HepG2 (cell line): ENCODE measurements around the gene RCBTB1. TPM values are rescaled to one million over a fixed set of nuclear protein-coding genes. Genes with fewer than 3 reads are reported as not detected.

Experiments
- ATAC-seq: fragments of 200-7000 bp; cut with Tn5 transposase; 3 replicates; pipeline ENCODE4 v1.9.1; 2020; ENCODE audit warnings: mild to moderate bottlenecking, moderate library complexity
- BruUV-seq: library from RNA; stranded (reverse); fragments of 400-500 nt; replicated peaks from 2 replicates; lab custom pipeline; 2021; lab: Mats Ljungman, UMichigan
- CTCF ChIA-PET: fragments of 300-600 bp; formaldehyde crosslinking; extraction: SDS; loops from one replicate; lab custom pipeline; 2021; ENCODE audit warnings: low total read pairs, inconsistent platforms, low intra/inter-chr PET ratio; lab: Yijun Ruan, JAX
- POLR2A ChIA-PET: fragments of 350-600 bp; sonication (Branson Sonifier 250); formaldehyde crosslinking; loops from one replicate; lab custom pipeline; 2020; ENCODE audit warnings: antibody characterized with exemption, inconsistent platforms; lab: Yijun Ruan, JAX
- DNase-seq: peaks from one replicate; pipeline ENCODE4 v3.0.0-alpha.2; 2015; ENCODE audit warnings: low spot score
- FAIRE-seq: peaks from 3 replicates; lab custom pipeline; 2011; peaks lifted over from hg19 to GRCh38; lab: Jason Lieb, UNC
- H2AFZ ChIP-seq: one replicate; pipeline ENCODE4 v1.6.1; 2011; ENCODE audit warnings: low read length, inconsistent platforms
- H3K27ac ChIP-seq: fragments of 300-600 bp; 3 replicates; pipeline ENCODE4 v1.8.0; 2011; ENCODE audit warnings: mixed run types, mild to moderate bottlenecking, mixed read lengths, low read length, inconsistent platforms; ENCODE audit not compliant: insufficient read depth; ENCODE audit errors: extremely low read length
- H3K27me3 ChIP-seq, 2 experiments: fragments of 200-600 bp in 1 of 2; 2 replicates in 1 of 2; 3 replicates in 1 of 2; pipeline versions ENCODE4 v1.6.0 to v1.8.0; 2011; ENCODE audit warnings: low read length in 2 of 2, mild to moderate bottlenecking in 2 of 2, moderate library complexity in 2 of 2, inconsistent platforms in 1 of 2; ENCODE audit not compliant: insufficient read depth in 2 of 2, control insufficient read depth in 1 of 2
- H3K36me3 ChIP-seq, 2 experiments: fragments of 200-600 bp in 1 of 2; replicated peaks in 1 of 2; 2 replicates in 1 of 2; 3 replicates in 1 of 2; pipeline versions ENCODE4 v1.5.1 to v1.8.0; 2011; ENCODE audit warnings: low read length in 2 of 2, inconsistent platforms in 1 of 2; ENCODE audit not compliant: insufficient read depth in 2 of 2, control insufficient read depth in 1 of 2
- H3K4me1 ChIP-seq: 2 replicates; pipeline ENCODE4 v1.5.1; 2012; ENCODE audit warnings: low read length, inconsistent platforms; ENCODE audit not compliant: insufficient read depth
- H3K4me2 ChIP-seq: 2 replicates; pipeline ENCODE4 v1.6.0; 2011; ENCODE audit warnings: low read depth, low read length, inconsistent platforms
- H3K4me3 ChIP-seq, 3 experiments: fragments of 200-600 bp in 1 of 3; sonication (generic), shearing (Covaris generic) in 1 of 3; replicated peaks in 1 of 3; 2 replicates each; pipeline ENCODE4 v1.5.1; 2011 to 2016; ENCODE audit warnings: low read length in 3 of 3, inconsistent platforms in 2 of 3, low read depth in 2 of 3, mild to moderate bottlenecking in 2 of 3, control low read depth in 1 of 3, mixed read lengths in 1 of 3; ENCODE audit not compliant: insufficient read depth in 1 of 3
- H3K79me2 ChIP-seq: one replicate; pipeline ENCODE4 v1.6.1; 2011; ENCODE audit warnings: low read length, inconsistent platforms; ENCODE audit not compliant: insufficient read depth
- H3K9ac ChIP-seq: 2 replicates; pipeline ENCODE4 v1.6.0; 2011; ENCODE audit warnings: mild to moderate bottlenecking, low read depth, low read length, inconsistent platforms; ENCODE audit not compliant: insufficient read depth
- H3K9me3 ChIP-seq: 2 replicates; pipeline ENCODE4 v1.5.1; 2012; ENCODE audit warnings: mild to moderate bottlenecking, low read length
- H4K20me1 ChIP-seq: 2 replicates; pipeline ENCODE4 v1.6.0; 2011; ENCODE audit warnings: inconsistent platforms, mild to moderate bottlenecking, low read length, moderate library complexity; ENCODE audit not compliant: insufficient read depth
- HMG20A ChIP-seq: IDR thresholded peaks from 2 replicates; pipeline ENCODE4 v1.6.1; 2016; ENCODE audit warnings: borderline replicate concordance
- KLF12 ChIP-seq: sonication (generic); formaldehyde crosslinking; IDR thresholded peaks from 2 replicates; pipeline ENCODE4 v1.4.0; 2020; ENCODE audit warnings: missing genetic modification reagents, borderline replicate concordance
- PCBP1 ChIP-seq: fragments of 200-400 bp; formaldehyde crosslinking; IDR thresholded peaks from 2 replicates; pipeline ENCODE4 v1.6.1; 2017; ENCODE audit warnings: mild to moderate bottlenecking, low read depth, low read length, borderline replicate concordance
- PHF20 ChIP-seq: sonication (generic); formaldehyde crosslinking; IDR thresholded peaks from 2 replicates; pipeline ENCODE4 v1.5.0; 2020; ENCODE audit warnings: mild to moderate bottlenecking, missing genetic modification reagents
- TRIM24 ChIP-seq: sonication (generic); formaldehyde crosslinking; IDR thresholded peaks from 2 replicates; pipeline ENCODE4 v1.8.0; 2022; ENCODE audit warnings: mild to moderate bottlenecking, missing genetic modification reagents
- WGBS: methylation state at CpG from one replicate; pipeline ENCODE4 v1.1.6; 2017; ENCODE audit warnings: low lambda C conversion rate; 5-methylcytosine and 5-hydroxymethylcytosine counted together
- in situ Hi-C: cut with HindIII; loops from 2 replicates; pipeline ENCODE4 v1.10.0; 2017; ENCODE audit warnings: low pct_unique_long_range_greater_than_20kb; ENCODE audit not compliant: extremely low pct_ligation_motif_present
- intact Hi-C: fragments of 100-400 bp; cut with micrococcal nuclease; formaldehyde crosslinking; loops from one replicate; pipeline ENCODE4 v1.10.0; 2022; ENCODE audit not compliant: unreplicated experiment
- polyA plus RNA-seq, 8 experiments: library from polyadenylated mRNA; depleted of rRNA in 3 of 8; stranded (reverse) in 7 of 8; unstranded in 1 of 8; fragments of >200 nt; fragmentation: Illumina TruSeq in 4 of 8; extraction: Trizol in 4 of 8; gene quantifications; 2 replicates each; pipeline versions ENCODE4 v1.2.1 to v1.2.3, GENCODE V29; 2011 to 2016; ENCODE audit warnings: low read depth in 4 of 8, missing spikeins in 1 of 8, mixed read lengths in 1 of 8; ENCODE audit not compliant: insufficient read depth in 1 of 8
- total RNA-seq, 5 experiments: library from RNA; depleted of rRNA; stranded (reverse); fragments of >200 nt; fragmentation: Illumina TruSeq; extraction: Trizol; gene quantifications; 2 replicates each; pipeline ENCODE4 v1.2.3, GENCODE V29; 2016; ENCODE audit warnings: low read depth in 1 of 5
- TF ChIP-seq, protein P1 (sequence below): IDR thresholded peaks from 2 replicates; pipeline ENCODE4 v1.4.0; 2020; ENCODE audit warnings: mild to moderate bottlenecking, missing genetic modification reagents
- TF ChIP-seq, protein P2 (sequence below): IDR thresholded peaks from 2 replicates; pipeline ENCODE4 v1.6.1; 2016
- TF ChIP-seq, protein P3 (sequence below): sonication (generic); formaldehyde crosslinking; IDR thresholded peaks from 2 replicates; pipeline ENCODE4 v1.5.0; 2020; ENCODE audit warnings: mild to moderate bottlenecking, missing genetic modification reagents
- TF ChIP-seq, protein P4 (sequence below): sonication (generic); formaldehyde crosslinking; IDR thresholded peaks from 2 replicates; pipeline ENCODE4 v1.5.1; 2020; ENCODE audit warnings: mild to moderate bottlenecking, missing genetic modification reagents, borderline replicate concordance
- TF ChIP-seq, protein P5 (sequence below): sonication (generic); formaldehyde crosslinking; IDR thresholded peaks from 2 replicates; pipeline ENCODE4 v1.5.0; 2020; ENCODE audit warnings: missing genetic modification reagents, mild to moderate bottlenecking, borderline replicate concordance
- TF ChIP-seq, protein P6 (sequence below): sonication (generic); formaldehyde crosslinking; IDR thresholded peaks from 2 replicates; pipeline ENCODE4 v1.8.0; 2022; ENCODE audit warnings: missing genetic modification reagents, low read depth, mild to moderate bottlenecking, borderline replicate concordance
- TF ChIP-seq, protein P7 (sequence below): sonication (generic); formaldehyde crosslinking; IDR thresholded peaks from 2 replicates; pipeline ENCODE4 v1.5.0; 2020; ENCODE audit warnings: missing genetic modification reagents

Gene RCBTB1
- total and polyA plus RNA-seq, 2 of the 13 experiments (the other 11 are each of a cell fraction or from before 2014, with no cell fraction given) = 13.4 to 21.6 TPM

DNA sequence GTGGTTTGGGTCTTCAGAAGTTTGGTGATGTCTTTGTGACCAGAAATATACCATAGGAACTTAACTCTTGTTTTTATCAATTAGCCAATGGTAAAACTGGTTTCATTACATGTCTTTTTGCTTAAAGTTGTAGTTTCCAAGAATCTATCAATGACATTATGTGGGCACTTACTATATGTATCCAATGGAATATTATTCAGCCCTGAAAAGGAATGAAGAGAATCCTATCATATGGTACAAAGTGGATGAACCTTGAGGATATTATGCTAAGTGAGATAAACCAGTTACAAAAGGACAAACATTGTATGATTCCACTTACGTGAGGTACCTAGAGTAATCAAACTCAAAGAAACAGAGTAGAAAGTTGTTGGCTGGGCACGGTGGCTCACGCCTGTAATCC lies 26.4 kb downstream of the RCBTB1 start:
- Histone ChIP-seq H2AFZ (no peak overlapping the region), H3K4me3 (no peak overlapping the region), H3K36me3 (peaks cover 10 to 36% of the 10 kb centered on the region in 2 experiments; a peak in 4 of 5 replicates), H3K9me3 (no peaks in the 10 kb centered on the region), H3K27me3 (no peaks in the 10 kb centered on the region; a peak in 1 of 5 replicates), H3K4me1 (peaks cover 18% of the 10 kb centered on the region), H3K27ac (no peak overlapping the region), H3K4me2 (no peak overlapping the region), H3K9ac (no peak overlapping the region), H3K79me2 (no peaks in the 10 kb centered on the region), H4K20me1 (no peaks in the 10 kb centered on the region)
- DNase-seq (no peak), FAIRE-seq (no peak), ATAC-seq (no peak)
- BruUV-seq = no TSS peak
- WGBS = 93% methylated on average over 3 of the region's 3 CpGs
- intact Hi-C loops = no loop called here
- ChIA-PET POLR2A (no interaction called here), CTCF (interaction anchor here (0.9 to 2.5 kb wide), 2 partner anchors 48 kb away, joined by 3 to 35 read pairs; no protein-coding TSS in a partner anchor)
- in situ Hi-C loops = no loop called here
- TF ChIP-seq KLF12 (CRISPR knock-in tag) (no peak), PHF20 (no peak), PCBP1 (no peak), HMG20A (CRISPR knock-in tag) (no peak), TRIM24 (CRISPR knock-in tag) (no peak)
- TF ChIP-seq, protein P1, sequence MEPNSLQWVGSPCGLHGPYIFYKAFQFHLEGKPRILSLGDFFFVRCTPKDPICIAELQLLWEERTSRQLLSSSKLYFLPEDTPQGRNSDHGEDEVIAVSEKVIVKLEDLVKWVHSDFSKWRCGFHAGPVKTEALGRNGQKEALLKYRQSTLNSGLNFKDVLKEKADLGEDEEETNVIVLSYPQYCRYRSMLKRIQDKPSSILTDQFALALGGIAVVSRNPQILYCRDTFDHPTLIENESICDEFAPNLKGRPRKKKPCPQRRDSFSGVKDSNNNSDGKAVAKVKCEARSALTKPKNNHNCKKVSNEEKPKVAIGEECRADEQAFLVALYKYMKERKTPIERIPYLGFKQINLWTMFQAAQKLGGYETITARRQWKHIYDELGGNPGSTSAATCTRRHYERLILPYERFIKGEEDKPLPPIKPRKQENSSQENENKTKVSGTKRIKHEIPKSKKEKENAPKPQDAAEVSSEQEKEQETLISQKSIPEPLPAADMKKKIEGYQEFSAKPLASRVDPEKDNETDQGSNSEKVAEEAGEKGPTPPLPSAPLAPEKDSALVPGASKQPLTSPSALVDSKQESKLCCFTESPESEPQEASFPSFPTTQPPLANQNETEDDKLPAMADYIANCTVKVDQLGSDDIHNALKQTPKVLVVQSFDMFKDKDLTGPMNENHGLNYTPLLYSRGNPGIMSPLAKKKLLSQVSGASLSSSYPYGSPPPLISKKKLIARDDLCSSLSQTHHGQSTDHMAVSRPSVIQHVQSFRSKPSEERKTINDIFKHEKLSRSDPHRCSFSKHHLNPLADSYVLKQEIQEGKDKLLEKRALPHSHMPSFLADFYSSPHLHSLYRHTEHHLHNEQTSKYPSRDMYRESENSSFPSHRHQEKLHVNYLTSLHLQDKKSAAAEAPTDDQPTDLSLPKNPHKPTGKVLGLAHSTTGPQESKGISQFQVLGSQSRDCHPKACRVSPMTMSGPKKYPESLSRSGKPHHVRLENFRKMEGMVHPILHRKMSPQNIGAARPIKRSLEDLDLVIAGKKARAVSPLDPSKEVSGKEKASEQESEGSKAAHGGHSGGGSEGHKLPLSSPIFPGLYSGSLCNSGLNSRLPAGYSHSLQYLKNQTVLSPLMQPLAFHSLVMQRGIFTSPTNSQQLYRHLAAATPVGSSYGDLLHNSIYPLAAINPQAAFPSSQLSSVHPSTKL (CRISPR knock-in tag) = no peak
- TF ChIP-seq, protein P2, sequence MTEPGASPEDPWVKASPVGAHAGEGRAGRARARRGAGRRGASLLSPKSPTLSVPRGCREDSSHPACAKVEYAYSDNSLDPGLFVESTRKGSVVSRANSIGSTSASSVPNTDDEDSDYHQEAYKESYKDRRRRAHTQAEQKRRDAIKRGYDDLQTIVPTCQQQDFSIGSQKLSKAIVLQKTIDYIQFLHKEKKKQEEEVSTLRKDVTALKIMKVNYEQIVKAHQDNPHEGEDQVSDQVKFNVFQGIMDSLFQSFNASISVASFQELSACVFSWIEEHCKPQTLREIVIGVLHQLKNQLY (CRISPR knock-in tag) = no peak
- TF ChIP-seq, protein P3, sequence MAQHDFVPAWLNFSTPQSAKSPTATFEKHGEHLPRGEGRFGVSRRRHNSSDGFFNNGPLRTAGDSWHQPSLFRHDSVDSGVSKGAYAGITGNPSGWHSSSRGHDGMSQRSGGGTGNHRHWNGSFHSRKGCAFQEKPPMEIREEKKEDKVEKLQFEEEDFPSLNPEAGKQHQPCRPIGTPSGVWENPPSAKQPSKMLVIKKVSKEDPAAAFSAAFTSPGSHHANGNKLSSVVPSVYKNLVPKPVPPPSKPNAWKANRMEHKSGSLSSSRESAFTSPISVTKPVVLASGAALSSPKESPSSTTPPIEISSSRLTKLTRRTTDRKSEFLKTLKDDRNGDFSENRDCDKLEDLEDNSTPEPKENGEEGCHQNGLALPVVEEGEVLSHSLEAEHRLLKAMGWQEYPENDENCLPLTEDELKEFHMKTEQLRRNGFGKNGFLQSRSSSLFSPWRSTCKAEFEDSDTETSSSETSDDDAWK (CRISPR knock-in tag) = no peak
- TF ChIP-seq, protein P4, sequence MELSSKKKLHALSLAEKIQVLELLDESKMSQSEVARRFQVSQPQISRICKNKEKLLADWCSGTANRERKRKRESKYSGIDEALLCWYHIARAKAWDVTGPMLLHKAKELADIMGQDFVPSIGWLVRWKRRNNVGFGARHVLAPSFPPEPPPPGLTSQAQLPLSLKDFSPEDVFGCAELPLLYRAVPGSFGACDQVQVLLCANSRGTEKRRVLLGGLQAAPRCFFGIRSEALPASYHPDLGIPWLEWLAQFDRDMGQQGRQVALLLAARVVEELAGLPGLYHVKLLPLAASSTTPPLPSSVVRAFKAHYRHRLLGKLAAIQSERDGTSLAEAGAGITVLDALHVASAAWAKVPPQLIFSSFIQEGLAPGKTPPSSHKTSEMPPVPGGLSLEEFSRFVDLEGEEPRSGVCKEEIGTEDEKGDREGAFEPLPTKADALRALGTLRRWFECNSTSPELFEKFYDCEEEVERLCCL (CRISPR knock-in tag) = no peak
- TF ChIP-seq, protein P5, sequence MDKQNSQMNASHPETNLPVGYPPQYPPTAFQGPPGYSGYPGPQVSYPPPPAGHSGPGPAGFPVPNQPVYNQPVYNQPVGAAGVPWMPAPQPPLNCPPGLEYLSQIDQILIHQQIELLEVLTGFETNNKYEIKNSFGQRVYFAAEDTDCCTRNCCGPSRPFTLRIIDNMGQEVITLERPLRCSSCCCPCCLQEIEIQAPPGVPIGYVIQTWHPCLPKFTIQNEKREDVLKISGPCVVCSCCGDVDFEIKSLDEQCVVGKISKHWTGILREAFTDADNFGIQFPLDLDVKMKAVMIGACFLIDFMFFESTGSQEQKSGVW (CRISPR knock-in tag) = no peak
- TF ChIP-seq, protein P6, sequence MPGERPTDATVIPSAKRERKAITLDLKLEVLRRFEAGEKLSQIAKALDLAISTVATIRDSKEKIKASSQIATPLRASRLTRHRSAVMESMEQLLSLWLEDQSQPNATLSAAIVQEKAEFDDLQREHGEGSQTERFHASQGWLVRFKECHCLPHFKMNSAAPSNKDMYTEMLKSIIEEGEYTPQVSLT (CRISPR knock-in tag) = no peak
- TF ChIP-seq, protein P7, sequence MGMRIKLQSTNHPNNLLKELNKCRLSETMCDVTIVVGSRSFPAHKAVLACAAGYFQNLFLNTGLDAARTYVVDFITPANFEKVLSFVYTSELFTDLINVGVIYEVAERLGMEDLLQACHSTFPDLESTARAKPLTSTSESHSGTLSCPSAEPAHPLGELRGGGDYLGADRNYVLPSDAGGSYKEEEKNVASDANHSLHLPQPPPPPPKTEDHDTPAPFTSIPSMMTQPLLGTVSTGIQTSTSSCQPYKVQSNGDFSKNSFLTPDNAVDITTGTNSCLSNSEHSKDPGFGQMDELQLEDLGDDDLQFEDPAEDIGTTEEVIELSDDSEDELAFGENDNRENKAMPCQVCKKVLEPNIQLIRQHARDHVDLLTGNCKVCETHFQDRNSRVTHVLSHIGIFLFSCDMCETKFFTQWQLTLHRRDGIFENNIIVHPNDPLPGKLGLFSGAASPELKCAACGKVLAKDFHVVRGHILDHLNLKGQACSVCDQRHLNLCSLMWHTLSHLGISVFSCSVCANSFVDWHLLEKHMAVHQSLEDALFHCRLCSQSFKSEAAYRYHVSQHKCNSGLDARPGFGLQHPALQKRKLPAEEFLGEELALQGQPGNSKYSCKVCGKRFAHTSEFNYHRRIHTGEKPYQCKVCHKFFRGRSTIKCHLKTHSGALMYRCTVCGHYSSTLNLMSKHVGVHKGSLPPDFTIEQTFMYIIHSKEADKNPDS (CRISPR knock-in tag) = no peak
